DMS 273 (cell line): Measurements from ENCODE around the gene RAB31.
A peak's percentile ranks its signal among the peaks of the same experiment; 100 is the strongest.

Source experiments
- DNase-seq: peaks from one replicate; lab custom pipeline; 2025; ENCODE audit not compliant: unreplicated experiment; lab: John Stamatoyannopoulos, UW

The RAB31 gene

DNA sequence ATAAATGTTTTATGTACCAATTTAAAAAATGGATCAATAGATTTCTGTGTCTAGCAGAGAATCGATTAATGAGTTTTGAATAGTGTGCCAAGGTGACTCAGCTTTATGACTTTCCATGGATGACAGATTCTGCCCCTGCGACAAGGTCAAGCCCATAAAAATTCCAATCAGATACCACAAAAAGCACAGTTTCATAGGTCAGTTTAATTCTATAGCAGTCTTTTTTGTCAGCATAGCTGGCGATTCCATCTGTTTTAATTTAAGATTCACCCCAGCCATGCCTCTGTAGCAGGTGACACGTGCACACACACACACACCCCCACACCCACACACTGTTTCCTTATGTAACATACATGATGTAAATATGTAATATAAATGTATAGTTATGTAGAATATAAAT, 28.9 kb downstream of the RAB31 start:
- DNase-seq = peak; percentile 43

DNA sequence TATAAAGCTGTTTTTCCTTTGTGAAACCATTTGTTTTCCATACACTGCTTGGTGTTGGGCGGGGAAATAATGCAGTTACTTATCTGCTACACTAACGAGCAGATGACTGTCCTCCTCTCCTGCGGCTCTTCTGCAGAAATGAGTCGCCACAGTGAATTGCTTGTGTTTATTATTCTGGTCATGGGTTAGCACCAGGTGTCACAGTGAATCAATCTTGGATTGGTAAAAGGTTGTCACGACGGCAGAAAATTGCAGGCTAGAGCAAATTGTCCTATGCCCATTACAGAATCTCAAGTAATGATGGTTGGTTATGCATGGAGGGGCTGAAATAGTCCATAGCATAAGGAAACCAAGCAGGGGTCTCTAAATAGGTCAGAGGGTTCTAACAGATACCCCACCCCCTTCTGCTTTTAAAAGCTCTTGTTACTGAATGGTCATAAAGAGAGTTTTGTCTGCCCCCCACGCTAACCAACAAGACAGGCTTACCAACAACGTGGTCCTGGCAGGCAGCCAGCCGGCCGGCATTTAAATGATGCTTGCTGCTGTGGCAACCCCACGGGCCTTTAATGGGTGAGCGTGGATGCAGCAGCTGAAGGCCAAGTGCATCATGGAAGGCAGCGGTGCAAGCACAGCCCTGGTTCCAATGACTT, 29.5 kb downstream of the RAB31 start:
- peak; percentile 79 for DNase-seq

GRCh38 chr18:9738266-9738969, 30.3 kb downstream of the RAB31 start:
- no peak for DNase-seq

GRCh38 chr18:9739516-9739915, 31.4 kb downstream of the RAB31 start:
- DNase-seq = no peak

GRCh38 chr18:9740071-9740470, 32.0 kb downstream of the RAB31 start:
- DNase-seq = no peak

GRCh38 chr18:9741406-9741792, 33.3 kb downstream of the RAB31 start:
- peak; percentile 26 for DNase-seq

DNA sequence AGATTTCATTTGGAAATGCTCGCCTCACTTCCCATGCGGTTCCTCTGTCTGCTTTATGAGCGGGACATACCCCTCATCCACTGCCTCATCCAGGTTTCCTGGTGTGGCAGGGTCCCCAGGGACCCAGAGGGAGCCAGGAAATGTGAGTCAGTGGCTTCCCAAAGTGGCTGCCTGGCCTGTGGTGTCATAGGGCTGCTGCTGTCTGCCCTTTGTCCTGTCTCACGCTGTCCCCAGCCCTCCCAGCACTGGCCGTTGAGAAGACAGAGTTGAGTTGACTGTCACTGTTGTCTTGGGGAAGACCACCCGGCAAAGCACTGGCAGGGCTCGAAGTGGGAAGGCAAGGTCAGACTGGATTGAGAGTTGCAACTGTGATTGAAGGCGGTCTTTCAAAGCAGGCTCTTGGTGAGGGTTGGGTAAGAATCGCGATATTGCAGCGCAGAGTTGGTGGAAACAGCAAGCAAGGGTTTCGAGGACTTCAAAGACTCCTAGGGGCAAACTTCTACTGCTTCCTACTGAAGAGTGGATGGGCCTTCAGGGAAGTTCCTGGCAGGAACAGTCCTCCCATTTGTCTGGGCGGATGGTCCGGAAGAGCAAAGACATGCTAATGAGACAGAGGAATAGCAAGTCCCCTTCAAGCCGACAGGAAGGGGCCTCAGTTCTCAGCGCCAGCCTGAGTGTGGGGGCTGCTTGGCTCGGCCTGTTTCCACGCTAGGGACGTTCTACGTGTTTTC, 33.9 kb downstream of the RAB31 start:
- DNase-seq = no peak

- DNase-seq = no peak
Measured at GRCh38 chr18:9742524-9743131, 34.5 kb downstream of the RAB31 start.

- DNase-seq = no peak
Measured at GRCh38 chr18:9743200-9744016, 35.3 kb downstream of the RAB31 start.

- DNase-seq = no peak
Measured at GRCh38 chr18:9746958-9747357, 38.9 kb downstream of the RAB31 start.

DNA sequence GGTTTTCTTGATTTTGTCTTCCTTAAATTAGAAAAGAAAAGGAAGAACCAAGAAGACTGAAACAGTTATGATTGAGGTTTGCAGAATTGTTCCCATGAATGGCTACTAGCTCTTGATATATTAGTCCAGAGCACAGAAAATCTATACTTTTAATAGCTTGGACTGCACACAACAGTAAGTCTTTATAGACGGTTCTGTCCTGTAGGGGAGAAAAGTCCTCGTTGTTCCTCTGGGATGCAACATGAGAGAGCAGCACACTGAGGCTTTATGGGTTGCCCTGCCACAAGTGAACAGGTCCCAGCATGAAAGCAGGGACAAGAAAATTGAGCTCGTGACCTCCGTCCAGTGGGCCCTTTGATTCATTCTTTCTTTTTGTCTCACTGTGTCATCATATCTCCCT, 41.5 kb downstream of the RAB31 start:
- DNase-seq = no peak

DNA sequence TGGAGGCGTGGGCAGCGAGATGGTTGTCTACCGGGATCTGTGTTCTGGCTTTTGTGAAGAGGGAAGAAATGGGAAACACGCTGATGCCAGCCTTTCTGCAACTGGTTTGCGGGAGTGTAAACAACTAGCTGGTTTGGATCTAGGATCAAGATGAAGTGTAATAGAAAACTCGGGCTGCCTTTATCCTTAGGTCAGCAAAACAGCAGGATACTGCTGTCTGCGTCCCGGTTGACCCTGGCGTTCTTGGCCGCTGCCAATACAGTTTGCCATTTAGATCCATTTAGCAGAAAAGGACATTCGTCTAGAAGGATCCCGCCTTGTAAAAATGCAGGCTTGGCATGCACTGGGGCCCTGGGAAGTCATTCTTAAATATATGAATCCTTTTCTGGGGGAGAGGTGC, 42.0 kb downstream of the RAB31 start:
- DNase-seq = no peak

DNA sequence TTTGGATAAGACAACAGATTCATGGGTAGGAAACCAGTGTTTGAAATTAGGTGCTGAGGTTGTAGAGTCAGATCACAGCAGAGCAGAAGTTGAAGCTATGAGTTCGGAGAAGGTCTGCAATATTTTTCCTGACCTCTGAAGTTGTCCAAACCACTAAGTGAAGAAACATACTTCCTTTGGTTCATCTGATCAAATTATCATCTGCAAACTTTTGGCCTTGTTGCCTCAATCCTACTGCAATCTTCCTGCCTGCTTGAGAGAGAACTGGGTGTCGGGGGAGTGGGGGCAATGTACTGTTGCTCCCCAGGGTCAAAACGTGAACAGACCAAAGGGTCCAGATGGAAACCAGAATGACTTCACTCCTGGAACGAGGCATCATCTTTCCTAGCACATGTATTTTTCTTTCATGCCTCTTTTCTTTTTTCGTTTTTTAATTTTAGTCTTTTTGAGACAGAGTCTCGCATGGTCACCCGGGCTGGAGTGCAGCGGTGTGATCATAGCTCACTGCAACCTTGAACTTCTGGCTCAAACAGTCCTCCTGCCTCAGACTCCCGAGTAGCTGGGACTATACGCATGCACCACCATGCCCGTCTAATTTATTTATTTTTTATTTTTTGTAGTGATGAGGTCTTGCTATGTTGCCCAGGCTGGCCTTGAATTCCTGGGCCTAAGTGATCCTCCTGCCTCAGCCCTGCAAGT, 42.7 kb downstream of the RAB31 start:
- DNase-seq = no peak

DNA sequence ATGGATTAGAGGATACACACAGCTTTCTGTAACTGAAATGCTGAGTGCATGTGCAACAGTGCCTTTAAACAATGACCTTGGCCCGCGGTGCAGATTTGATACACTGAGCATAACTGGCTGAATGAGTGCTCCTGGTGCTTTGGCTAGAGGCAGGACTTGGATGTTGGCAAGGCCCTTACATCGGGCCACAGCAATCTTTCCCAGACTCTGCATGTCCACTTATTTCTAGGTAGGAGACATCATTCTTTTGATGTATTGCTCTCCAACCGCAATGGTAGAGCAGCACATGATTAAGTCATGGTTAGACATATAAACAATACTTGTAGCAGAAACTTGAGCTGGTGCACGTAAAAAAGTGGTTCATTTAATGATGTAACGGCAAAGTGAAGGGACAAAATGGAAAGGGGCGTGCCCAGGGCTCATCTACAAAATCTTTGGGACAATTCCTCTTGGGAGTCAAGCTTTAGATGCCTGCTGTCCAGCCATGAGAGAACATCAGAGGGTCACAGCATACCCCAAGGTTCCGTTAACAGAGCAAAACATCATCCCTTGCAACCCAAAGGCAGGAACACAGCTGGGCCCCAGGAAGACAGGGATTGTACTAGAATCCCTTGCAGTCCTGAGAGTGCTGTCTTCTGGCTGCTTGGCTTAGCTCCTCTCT, 43.4 kb downstream of the RAB31 start:
- DNase-seq = no peak

GRCh38 chr18:9753846-9754245, 45.7 kb downstream of the RAB31 start:
- DNase-seq = no peak

DNA sequence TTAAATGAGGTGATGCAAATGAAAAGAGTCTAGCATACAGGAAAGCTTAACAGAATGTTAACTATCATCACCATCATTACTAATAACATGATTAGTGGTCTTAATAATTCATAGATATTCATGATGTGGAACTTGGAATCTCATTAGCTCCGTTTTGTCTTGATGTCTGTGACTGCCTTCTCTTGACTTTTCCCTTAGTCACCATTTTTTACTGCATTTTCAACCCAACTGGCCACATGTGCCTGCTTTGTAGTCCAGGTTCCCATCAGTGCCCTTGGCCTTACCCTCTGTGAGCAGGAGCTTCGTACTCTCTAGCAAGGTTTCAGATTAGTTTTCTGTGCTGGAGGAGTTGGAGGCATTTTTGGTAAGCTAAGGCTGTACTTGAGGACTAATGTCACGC, 47.0 kb downstream of the RAB31 start:
- DNase-seq = no peak

GRCh38 chr18:9755615-9756014, 47.5 kb downstream of the RAB31 start:
- DNase-seq = no peak

- no peak for DNase-seq
Measured at GRCh38 chr18:9756271-9756932, 48.3 kb downstream of the RAB31 start.

GRCh38 chr18:9756933-9757470, 48.9 kb downstream of the RAB31 start:
- no peak for DNase-seq
